ENCODE results near the gene ECEL1.

- TF ChIP-seq PAX5 (IDR thresholded peaks at IDR 0.05; ENCODE audit: insufficient read depth, low read length, severe bottlenecking) (no peak), POLR2A (IDR thresholded peaks at IDR 0.05; ENCODE audit: low read depth, low read length) (no peak), SPI1 (IDR thresholded peaks at IDR 0.05; ENCODE audit: low read depth, low read length) (no peak), POLR2AphosphoS5 (IDR thresholded peaks at IDR 0.05; ENCODE audit: low read depth, low read length) (no peak), TAF1 (IDR thresholded peaks at IDR 0.05; ENCODE audit: low read depth, low read length) (no peak)
Measured at GRCh38 chr2:232459419-232460035, 28.1 kb downstream of the ECEL1 start.

All from GM12891 (cell line).